ENCODE results near the gene STIP1.

DNA sequence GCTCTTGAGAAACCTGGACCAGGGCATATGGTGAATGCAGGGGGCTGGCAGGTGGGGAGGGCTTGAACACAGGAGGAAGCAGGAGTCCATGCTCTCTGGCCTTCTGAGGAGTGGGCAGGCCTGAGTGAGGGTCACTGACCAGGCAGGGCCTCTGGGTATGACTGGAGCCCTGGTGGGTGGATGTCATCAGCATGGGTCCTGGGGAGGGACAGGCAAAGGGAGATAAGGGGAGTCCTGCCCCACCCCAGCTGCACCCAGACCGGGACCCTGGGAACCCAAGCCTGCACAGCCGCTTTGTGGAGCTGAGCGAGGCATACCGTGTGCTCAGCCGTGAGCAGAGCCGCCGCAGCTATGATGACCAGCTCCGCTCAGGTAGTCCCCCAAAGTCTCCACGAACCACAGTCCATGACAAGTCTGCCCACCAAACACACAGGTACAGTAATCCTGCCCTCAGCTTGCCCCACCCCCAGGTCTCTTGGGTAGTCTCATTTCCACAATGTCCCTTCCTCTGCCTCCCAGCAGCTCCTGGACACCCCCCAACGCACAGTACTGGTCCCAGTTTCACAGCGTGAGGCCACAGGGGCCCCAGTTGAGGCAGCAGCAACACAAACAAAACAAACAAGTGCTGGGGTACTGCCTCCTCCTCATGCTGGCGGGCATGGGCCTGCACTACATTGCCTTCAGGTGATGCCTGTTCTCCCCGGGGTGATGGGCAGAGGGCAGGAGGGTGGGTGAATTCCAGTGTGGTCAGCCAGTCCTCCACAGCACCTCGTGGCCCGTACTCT lies 46.4 kb downstream of the STIP1 start:
- TF ChIP-seq, protein P1, sequence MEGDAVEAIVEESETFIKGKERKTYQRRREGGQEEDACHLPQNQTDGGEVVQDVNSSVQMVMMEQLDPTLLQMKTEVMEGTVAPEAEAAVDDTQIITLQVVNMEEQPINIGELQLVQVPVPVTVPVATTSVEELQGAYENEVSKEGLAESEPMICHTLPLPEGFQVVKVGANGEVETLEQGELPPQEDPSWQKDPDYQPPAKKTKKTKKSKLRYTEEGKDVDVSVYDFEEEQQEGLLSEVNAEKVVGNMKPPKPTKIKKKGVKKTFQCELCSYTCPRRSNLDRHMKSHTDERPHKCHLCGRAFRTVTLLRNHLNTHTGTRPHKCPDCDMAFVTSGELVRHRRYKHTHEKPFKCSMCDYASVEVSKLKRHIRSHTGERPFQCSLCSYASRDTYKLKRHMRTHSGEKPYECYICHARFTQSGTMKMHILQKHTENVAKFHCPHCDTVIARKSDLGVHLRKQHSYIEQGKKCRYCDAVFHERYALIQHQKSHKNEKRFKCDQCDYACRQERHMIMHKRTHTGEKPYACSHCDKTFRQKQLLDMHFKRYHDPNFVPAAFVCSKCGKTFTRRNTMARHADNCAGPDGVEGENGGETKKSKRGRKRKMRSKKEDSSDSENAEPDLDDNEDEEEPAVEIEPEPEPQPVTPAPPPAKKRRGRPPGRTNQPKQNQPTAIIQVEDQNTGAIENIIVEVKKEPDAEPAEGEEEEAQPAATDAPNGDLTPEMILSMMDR (IDR thresholded peaks at IDR 0.05; ENCODE audit: borderline replicate concordance, extremely low read depth, low read length, poor library complexity, severe bottlenecking) = no peak
- no peak for TF ChIP-seq EZH2 (IDR thresholded peaks at IDR 0.05; ENCODE audit: borderline replicate concordance, low read depth, low read length, severe bottlenecking)

All from DND-41 (cell line).